HG02870 (cell line): ENCODE results near the gene RPTOR.

ENCODE experiments used
- ATAC-seq: cut with Tn5 transposase; IDR thresholded peaks from one replicate; pipeline ENCODE4 v1.9.1; 2021; ENCODE audit warnings: mild to moderate bottlenecking, moderate library complexity; ENCODE audit not compliant: unreplicated experiment

The RPTOR gene

DNA sequence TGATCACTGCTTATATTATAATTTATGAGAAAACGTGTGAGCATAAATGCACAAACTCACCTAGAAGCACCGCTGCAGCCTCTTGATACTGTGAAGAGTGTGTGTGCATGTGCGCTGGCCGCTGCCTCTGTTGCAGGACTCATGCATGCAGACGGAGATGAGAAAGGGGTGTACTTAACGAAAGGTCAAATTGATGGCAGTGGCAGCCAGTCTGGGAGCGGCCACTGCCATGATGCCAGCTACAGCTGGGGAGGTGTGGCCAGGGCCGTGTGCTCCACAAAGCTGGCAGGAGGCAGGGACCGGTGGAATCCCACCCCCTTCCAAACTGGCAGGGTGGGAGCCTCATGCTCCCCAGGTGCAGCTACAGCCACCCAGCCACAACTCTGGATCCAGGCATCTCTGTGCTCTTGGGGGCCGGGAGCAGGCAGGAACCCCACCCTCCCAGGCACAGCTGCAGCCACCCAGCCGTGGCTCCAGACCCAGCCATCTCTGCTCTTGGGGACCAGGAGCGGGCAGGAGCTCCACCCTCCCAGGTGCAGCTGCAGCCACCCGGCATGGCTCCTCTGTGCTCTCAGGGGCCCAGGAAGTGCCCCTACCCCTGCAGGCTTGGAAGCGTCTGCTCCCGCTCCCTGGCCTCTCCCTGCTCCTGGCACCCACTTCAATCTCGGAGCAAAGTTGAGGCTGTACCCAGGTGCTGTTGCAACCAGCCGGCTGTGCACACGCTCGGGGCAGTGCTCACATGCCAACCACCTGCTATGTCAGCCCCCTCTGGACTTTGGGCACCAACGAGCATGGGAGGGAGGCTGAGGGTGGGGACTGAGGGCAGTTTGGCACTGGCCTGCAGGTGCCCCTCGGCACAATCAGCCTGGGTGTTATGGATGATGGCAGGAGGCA, 369.5 kb downstream of the RPTOR start:
- no peak for ATAC-seq

DNA sequence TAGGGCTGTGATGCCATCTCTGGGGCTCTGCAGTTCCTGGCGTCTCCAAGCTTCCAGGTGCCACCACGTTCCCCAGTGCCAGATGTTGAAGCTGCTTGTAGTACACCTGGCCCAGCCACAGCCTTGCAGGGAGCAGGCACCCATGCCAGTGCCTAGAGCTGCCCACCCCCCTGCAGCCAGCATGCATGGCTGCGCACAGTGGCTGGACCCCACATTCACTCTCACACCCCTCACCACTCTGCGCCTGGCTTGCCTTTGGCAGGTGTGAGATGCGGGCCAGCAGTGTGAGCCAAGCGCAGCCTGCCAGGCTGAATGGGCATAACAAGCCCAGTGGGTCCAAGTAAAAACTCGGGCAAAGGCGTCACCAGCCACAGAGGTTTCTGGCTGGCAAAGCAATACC, 371.6 kb downstream of the RPTOR start:
- no peak for ATAC-seq

DNA sequence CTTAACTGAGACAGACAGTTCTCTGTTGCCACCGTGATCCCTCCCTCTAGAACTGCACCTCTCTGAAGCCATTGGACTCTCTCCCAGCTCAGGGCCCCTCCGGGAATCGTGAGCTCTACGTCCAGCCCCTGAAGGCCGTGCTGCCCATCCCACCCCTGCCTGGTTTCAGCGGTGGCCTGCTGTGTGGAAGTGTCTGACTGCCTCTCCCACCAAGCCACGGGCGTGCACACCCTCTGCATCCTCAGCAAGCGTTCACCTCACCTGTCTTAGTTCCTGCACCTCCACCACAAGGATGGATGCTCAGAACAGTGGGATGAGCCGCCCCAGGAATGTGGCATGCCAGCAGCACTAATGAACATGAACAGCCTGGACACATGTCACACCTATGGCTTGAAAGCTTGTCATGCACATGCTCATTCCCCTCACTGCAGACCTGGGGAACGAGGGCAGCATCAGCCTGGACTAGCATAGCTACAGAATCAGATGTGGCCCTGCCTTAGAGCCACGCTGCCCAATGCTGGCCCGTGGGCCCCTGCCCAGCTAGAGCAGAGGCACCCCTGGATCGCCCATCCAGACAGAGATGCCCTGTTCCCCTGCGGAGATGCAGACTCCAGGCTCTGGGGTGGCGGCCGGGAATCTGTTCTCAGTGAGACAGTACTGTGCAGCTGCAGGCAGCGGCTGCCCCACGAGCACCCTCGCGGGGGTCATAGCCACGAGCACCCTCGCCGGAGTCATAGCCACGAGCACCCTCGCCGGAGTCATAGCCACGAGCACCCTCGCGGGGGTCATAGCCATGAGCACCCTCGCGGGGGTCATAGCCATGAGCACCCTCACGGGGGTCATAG, 373.3 kb downstream of the RPTOR start:
- ATAC-seq, result no peak

DNA sequence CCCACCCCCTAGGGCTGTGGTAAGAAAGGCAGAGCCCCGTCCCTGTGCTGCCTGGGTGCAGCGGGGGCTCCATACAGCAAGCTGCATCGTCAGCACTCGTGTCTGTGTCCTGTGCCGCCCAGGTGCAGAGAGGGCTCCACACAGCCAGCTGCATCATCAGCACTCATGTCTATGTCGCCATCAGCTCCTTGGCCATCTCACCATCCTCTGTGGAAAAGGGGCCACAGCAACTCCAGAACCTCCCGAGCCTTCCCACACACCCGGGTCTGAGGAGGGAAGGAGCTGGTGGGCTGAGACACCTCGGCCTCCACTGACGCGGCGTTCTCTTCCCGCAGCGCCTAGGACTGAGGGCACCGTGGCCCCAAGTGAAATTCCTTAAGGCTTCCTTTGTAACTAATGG, 374.1 kb downstream of the RPTOR start:
- no peak for ATAC-seq

DNA sequence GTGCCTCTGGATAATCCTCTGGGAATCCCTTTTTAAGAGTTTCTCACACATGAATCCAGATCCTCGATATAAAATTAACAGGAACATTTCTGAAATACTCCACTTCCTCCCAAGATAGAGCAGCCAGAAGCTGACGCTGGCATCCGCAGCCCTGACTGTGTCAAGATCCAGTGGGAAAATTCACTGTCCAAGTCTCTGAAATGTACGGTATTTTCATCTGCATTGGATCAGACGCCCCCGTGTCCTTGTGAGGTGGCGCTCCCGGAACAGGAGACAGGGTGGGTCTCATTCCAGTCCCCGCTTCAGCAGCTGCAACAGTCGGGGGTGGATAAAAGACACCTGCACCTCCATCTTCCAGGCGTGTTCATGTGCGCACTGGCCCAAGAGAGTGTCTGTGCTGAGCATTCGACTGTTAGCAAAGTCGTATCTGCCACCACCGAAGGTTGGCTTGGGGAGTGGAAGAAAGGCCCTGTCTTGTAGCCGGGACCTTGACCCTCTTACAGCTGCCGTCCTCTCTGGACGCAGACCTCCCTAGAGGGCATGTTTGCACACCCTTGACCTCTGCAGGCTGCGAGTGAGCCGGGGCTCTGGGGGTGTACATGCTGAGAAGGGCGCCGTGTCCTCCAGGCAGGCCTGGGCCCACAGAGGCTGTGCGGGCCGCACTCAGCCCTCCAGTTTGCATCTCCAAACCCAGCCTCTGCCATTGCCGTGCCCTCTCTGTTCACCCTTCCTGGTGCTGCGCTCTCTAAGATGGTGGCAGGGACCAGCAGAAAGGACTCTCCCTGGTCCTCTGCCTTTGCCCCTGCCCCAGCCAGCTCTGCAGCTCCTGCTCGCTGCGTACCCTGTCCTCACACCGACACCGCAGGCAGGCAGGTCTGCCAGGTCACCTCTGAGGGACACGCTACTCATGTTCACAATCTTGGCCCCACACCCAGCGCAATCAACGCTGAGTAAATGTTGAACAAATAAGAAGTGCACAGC, 375.0 kb downstream of the RPTOR start:
- ATAC-seq, result no peak

DNA sequence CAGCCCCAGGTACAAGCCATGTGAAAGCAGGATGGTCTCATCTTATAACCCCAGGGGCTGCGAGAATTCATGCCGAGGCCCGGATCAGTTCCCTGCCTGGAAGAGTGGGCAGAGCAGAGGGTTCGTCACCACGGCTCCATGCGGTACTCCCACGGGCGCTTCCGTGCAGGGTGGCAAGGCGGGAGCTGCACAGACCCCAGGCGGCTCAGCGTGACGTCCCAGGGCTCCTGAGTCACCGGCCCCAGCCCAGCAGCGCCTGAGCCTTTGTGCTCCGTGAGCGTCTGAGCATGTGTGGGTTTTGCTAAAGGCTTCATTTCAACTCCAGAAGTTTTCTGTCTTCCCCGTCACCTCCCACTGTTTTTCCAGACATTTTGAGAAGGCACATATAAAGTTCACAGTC, 375.8 kb downstream of the RPTOR start:
- no peak for ATAC-seq

DNA sequence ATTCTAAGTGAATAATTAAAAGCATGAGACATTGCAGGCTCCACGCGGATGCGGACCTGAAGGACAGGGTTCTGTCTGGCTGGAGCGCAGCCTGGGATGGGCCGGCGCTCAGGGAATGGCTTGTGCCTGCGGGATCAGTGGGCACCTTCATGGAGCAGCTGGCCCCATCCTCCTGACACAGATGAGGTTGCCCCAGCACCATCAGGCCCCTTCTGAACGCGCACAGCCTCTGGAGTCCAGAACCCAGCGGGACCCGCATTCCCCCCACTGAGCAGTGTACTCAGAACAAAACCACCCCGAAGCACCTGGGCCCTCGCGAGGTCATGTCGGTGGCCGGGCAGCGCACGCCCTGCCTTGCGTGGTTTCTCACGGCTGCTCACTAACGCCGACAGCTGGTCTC, 376.5 kb downstream of the RPTOR start:
- no peak for ATAC-seq

DNA sequence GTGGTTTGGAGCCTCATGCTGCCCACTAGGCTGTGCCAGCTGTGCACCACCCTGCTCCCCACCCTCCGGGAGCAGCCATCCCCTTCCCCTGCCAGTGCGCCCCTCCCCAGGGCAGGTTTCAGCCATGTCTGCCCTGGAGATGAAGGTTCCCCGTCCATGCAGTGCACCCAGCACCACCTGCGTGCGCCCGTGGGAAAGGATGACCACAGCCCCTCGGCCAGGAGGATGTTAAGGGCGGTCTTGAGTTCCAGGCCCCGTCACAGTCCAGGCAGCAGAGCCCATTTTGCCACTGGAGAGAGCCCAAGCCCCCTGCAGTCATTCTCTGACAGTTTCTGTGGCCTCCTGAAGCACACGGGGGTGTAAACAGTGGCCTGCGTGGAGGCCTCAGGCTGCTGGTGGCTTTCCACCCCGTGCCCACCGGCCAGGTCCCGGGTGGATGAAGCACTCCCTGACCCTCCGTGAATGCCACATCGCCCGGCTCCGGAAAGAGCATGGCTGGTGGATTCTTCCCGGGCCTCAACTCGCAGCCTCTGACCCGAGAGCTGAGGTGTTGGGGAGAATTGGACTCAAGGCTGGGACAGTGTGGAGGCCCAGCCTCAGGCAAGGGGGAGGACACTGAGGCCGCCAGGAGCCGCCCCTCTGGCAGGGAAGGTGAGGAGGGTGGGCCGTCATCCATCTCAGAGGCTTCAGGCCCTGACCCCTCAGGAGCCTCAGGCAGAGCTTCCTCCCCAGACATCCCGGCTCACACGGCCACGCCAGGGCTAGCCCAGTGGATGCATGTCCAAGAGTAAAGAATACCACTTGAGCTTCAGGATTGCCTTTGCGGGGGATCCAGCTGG, 377.3 kb downstream of the RPTOR start:
- no peak for ATAC-seq

DNA sequence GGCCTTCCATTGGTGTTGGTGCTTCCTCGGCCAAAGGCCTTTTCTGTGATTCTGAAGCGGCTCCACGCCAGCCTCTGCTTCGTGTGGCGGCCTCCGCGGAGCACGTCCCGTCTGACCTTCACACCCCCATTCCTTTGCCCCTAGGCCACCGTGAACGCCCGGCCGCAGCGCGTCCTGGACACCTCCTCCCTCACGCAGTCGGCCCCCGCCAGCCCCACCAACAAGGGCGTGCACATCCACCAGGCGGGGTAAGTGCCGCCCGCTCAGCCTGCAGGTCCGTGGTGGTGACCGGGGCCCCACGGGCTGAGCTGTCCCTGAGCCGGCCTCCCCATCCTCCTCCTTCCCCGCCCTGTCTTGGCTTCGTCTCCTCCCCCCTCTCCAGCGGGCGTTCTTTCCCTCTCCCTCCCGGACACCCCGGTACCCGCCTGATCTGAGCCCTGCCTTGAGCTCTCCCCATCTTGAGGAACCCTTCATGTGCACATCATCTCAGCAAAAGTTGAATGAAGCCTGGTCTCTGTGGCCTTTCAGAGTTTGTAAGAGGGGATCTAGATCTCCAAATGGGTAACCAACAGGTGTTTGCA, 378.0 kb downstream of the RPTOR start:
- no peak for ATAC-seq

DNA sequence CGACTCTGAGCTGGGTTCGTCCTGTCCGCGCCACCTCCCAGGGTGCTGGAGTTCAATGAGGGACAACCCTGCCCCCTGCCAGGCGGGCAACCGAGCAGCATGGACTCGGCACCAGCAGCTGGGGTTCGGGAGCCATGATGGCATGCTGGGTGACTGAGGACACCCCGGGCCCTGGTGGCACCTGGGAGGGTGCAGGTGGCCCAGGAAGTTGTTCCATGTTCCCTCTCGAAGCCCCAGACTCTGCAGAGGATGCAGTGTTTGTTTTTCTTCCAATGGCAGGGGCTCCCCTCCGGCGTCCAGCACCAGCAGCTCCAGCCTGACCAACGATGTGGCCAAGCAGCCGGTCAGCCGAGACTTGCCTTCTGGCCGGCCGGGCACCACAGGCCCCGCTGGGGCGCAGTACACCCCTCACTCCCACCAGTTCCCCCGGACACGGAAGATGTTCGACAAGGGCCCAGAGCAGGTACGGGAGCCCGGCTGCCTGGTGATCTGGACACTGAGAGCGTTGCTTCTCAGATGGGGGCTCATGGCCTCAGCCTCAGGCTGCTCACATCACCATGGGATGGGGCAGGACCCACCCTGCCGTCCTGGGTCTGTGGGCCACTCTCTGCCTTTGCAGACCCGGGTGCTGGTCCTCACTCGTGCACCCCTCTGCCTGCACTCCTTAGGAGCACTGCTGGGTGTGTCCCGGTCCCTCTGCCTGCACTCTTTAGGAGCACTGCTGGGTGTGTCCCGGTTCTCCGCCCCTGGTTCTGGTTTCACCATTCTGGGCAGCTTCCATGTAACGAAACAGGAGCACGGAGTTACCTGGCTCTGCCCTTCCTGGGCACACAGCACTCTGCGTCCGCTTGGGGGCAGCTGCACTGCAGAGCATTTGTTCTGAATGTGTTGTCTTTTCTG, 378.8 kb downstream of the RPTOR start:
- ATAC-seq, result no peak

DNA sequence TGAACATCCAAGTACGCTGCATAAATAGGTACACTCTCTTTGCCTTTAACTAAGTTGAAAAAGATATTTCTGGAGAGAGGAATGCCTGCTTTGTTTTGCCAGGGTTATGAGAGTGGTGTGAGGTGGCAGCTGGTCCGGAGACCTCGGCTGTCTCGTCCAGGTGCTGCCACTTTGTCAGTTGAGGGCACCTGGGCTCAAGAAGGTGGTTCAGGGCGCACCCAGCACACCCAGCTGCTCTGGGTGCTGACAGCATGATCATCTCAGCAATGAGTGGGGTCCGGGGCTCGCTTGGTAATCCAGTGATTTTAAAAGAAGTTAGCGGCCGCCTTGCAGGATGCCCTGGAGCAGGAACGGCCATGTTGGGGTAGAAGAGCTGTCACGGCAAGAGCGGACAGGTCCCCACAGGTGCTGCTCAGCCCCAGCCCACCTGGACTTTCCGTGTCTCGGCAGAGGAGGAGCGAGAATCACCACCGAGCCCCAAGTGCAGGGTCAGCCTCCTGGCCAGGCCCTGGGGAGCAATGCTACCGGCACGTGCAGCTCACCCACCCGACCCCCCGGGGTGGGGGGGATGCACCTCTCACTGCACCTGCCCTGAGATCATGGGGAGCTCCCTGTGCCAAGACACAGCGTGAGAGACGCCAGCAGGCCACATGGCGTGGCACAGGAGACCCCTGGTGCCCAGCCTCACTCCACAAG, 379.6 kb downstream of the RPTOR start:
- ATAC-seq, result no peak

DNA sequence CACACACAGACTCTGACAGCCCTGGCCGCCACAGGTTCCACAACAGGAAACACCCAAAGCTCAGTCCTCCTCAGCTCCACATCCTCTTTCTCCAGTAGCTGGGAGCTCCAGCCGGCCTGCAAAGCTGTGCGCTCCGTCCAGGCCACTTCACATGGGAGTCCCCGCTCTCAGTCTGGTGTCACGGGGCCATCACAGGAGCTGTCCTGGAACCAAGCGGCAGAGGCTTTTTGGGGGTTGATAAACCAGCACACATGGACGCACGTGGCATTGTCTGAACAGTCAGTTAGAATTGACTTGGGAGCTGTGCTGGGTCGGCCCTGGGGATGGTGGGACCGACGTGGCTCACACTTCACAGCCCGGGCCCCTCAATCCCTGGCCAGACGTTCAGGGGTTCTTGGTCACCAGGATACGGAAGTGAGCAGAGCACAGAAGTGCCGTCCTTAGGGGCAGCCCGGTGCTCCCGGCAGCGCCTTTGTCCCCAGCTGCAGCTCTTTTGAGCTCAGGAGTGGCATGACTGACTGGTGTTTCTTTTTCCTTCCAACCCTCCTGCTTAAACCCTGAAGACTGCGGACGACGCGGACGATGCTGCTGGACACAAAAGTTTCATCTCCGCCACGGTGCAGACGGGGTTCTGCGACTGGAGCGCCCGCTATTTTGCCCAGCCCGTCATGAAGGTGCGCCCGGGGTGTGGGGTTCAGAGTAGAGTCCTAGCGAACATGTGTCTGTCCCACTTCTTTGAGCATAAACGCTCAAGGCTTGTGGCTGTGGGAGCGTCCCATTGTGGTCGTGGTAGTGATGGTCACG, 380.4 kb downstream of the RPTOR start:
- ATAC-seq, result no peak

DNA sequence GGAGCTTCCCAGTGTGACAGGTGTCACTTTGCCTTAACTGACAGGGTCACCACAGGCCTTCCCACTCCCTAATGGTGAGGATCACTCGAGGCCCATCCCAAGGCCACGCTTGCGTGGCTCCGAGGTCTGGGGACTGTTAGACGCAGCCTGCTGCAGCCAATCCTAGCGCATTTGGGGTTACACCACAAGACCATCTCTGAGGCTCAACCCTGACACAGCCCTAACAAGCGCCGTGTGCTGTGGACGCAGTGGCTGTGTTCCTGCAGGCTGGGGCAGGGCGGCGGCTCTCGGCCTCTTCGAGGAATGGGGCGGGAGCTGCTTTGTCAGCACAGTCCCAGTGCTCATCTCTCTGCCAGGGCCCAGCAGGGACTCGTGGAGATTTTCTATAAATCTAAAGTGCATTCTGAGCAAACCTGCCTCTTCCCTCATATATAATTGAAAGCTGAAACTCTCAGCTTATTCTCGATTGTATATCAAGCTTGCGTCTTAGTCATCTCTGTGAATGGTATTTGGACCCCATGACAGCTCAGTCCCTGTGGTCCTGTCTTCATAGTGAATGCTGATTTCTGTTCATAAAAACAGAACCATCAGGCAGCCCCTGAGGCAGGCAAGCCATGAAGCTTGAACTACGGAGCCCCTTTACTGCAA, 381.2 kb downstream of the RPTOR start:
- ATAC-seq, result no peak

DNA sequence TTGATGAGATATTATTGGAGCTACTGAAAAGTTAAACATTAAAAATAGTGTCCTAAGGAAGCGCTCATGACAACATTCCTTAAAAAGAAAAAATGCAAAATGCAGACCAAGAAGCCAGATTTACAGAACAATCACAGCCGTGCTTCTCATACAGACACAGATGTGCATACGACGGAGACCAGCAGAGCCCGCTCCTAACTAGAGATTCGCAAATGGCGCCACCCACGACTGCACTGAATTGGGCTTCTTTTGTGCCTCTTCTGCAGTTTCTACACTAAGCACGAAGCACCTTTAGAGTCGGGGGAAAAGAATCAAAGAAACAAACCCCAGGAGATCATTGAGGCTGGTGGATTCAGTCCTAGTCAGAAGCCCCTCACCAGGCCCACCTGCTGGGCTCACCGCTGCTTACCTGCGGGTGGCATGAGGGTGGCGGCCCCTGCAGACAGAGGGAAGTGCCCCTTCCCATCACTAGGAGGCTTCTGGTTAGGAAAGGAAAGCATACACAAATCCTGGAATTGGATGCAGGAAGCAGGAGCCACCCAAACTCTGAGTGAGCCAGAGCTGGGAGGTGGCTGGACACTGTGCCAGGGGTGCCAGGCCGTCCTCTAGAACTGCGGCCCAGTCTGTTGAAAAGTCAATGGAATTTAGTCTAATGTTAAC, 382.1 kb downstream of the RPTOR start:
- no peak for ATAC-seq

DNA sequence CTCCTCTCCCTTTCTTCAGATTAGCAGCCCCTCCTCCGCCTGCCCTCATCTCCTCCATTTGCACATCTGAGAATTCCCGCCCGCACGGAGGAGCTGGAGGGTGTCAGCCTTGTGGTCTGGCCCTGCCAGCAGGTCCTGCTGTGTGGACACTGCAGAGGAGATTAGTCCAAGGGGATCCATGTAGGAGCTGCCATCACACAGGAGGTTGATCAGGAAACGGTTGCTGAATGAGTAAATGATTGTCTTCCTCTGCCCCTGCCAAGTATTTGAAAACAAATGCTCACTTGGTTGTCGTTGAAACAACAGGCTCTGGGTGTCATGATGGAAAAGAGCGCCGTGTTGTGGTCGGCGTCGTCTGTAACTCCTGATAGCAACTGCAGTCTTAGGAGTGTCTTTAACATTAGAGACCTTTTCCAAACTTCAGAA, 383.2 kb downstream of the RPTOR start:
- no peak for ATAC-seq

DNA sequence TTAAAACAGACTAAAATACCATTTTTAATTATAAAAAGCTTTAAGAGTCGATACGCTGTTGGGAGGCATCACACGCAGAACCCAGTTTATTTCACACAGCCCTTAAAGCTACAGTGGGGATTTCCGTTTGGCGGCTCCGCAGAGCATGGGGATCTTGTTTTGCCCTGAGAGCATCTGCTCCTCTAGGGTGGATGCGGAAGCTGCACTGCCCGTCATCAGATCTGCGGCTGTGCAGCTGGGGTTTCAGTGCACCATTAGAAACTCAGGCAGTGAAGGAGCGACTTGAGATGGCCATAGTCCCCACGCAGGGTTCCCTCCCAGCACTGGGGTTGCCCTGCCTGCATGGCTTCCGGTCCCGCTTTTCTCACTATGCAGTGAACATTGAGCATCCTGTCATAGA, 384.8 kb downstream of the RPTOR start:
- no peak for ATAC-seq
